ENCODE measurements around the gene TMCO6.

DNA sequence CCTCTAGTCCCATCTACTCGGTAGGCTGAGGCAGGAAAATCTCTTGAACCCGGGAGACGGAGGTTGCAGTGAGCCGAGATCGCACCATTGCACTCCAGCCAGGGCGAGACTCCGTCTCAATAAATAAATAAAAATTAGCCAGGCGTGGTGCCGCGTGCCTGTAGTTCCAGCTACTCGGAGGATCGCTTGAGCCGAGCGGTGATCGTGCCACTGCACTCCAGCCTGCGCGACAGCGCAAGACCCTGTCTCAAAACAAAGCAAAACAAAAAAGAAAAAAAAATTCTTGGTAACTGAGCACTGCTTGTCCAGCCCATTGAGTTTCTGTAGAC lies 24.7 kb downstream of the TMCO6 start:
- TF ChIP-seq, protein P1, sequence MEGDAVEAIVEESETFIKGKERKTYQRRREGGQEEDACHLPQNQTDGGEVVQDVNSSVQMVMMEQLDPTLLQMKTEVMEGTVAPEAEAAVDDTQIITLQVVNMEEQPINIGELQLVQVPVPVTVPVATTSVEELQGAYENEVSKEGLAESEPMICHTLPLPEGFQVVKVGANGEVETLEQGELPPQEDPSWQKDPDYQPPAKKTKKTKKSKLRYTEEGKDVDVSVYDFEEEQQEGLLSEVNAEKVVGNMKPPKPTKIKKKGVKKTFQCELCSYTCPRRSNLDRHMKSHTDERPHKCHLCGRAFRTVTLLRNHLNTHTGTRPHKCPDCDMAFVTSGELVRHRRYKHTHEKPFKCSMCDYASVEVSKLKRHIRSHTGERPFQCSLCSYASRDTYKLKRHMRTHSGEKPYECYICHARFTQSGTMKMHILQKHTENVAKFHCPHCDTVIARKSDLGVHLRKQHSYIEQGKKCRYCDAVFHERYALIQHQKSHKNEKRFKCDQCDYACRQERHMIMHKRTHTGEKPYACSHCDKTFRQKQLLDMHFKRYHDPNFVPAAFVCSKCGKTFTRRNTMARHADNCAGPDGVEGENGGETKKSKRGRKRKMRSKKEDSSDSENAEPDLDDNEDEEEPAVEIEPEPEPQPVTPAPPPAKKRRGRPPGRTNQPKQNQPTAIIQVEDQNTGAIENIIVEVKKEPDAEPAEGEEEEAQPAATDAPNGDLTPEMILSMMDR (IDR thresholded peaks at IDR 0.05; ENCODE audit: low read depth, low read length, poor library complexity, severe bottlenecking): no peak
- TF ChIP-seq EZH2phosphoT487 (IDR thresholded peaks at IDR 0.05; ENCODE audit: borderline replicate concordance, low read length): no peak
